Keratinocyte (primary cell): Measurements from ENCODE around the gene FRAS1. TPM values are rescaled to one million over a fixed set of nuclear protein-coding genes. Genes with fewer than 3 reads are reported as not detected.

Experiments
- DNase-seq: peaks from one replicate; pipeline ENCODE4 v3.0.0-alpha.2; 2011; ENCODE audit warnings: low read depth, missing footprints, low spot score
- FAIRE-seq: peaks from 2 replicates; lab custom pipeline; 2011; peaks lifted over from hg19 to GRCh38; lab: Jason Lieb, UNC
- H2AFZ ChIP-seq: 2 replicates; pipeline ENCODE4 v1.6.0; 2012; ENCODE audit warnings: low read length, control low read depth, inconsistent platforms; ENCODE audit not compliant: control insufficient read depth
- H3K27ac ChIP-seq: 2 replicates; pipeline ENCODE4 v1.5.1; 2011; ENCODE audit warnings: low read length; ENCODE audit not compliant: control insufficient read depth, insufficient read depth
- H3K27me3 ChIP-seq: 3 replicates; pipeline ENCODE4 v1.6.0; 2011; ENCODE audit warnings: low read length; ENCODE audit not compliant: control insufficient read depth, insufficient read depth; ENCODE audit errors: extremely low read depth
- H3K36me3 ChIP-seq, 2 experiments: 2 replicates in 1 of 2; 3 replicates in 1 of 2; pipeline ENCODE4 v1.5.1; 2011; ENCODE audit warnings: low read length in 2 of 2, mild to moderate bottlenecking in 1 of 2; ENCODE audit not compliant: control insufficient read depth in 2 of 2, insufficient read depth in 2 of 2; ENCODE audit errors: extremely low read depth in 1 of 2
- H3K4me1 ChIP-seq: 3 replicates; pipeline ENCODE4 v1.5.1; 2011; ENCODE audit warnings: low read length; ENCODE audit not compliant: control insufficient read depth, insufficient read depth; ENCODE audit errors: extremely low read depth
- H3K4me2 ChIP-seq: 3 replicates; pipeline ENCODE4 v1.6.0; 2011; ENCODE audit warnings: low read depth, low read length; ENCODE audit not compliant: control insufficient read depth, insufficient read depth; ENCODE audit errors: extremely low read depth
- H3K4me3 ChIP-seq, 3 experiments: fragments of 200-600 bp in 1 of 3; sonication (generic) in 1 of 3; 2 replicates in 2 of 3; 3 replicates in 1 of 3; pipeline ENCODE4 v1.5.1; 2011 to 2016; ENCODE audit warnings: low read length in 3 of 3, mild to moderate bottlenecking in 3 of 3, control low read depth in 2 of 3, inconsistent platforms in 1 of 3, low read depth in 1 of 3, mixed read lengths in 1 of 3, mixed run types in 1 of 3, moderate library complexity in 1 of 3; ENCODE audit not compliant: control insufficient read depth in 2 of 3, insufficient read depth in 2 of 3; ENCODE audit errors: extremely low read depth in 1 of 3
- H3K79me2 ChIP-seq: 2 replicates; pipeline ENCODE4 v1.6.0; 2012; ENCODE audit warnings: low read length; ENCODE audit not compliant: control insufficient read depth, insufficient read depth
- H3K9ac ChIP-seq: 3 replicates; pipeline ENCODE4 v1.6.0; 2011; ENCODE audit warnings: low read length; ENCODE audit not compliant: control insufficient read depth, insufficient read depth; ENCODE audit errors: extremely low read depth
- H3K9me1 ChIP-seq: 3 replicates; pipeline ENCODE4 v1.6.0; 2011; ENCODE audit warnings: low read length; ENCODE audit not compliant: control insufficient read depth, insufficient read depth; ENCODE audit errors: extremely low read depth
- H3K9me3 ChIP-seq: 2 replicates; pipeline ENCODE4 v1.5.1; 2012; ENCODE audit warnings: low read depth, low read length; ENCODE audit not compliant: control insufficient read depth
- H4K20me1 ChIP-seq: 3 replicates; pipeline ENCODE4 v1.6.0; 2011; ENCODE audit warnings: low read length; ENCODE audit not compliant: control insufficient read depth, insufficient read depth; ENCODE audit errors: extremely low read depth
- EZH2 ChIP-seq: IDR thresholded peaks from one replicate; pipeline ENCODE4 v1.6.1; 2012; ENCODE audit warnings: inconsistent platforms, mild to moderate bottlenecking, low read length, moderate library complexity
- dilution Hi-C: fragments of 300-500 bp; cut with MboI; formaldehyde crosslinking; loops from one replicate; pipeline ENCODE4 v1.7.0; 2020; ENCODE audit warnings: low sequenced_read_pairs; ENCODE audit not compliant: extremely low pct_ligation_motif_present
- polyA plus RNA-seq, 5 experiments: library from polyadenylated mRNA; depleted of rRNA in 3 of 5; stranded (reverse) in 3 of 5; stranded (forward) in 1 of 5; unstranded in 1 of 5; fragments of >200 nt; gene quantifications; 1 replicate in 1 of 5; 2 replicates in 3 of 5; 3 replicates in 1 of 5; pipeline versions ENCODE4 v1.2.1 to v1.2.3, GENCODE V29; 2011 to 2012; ENCODE audit warnings: missing spikeins in 2 of 5, low read depth in 1 of 5, low replicate concordance in 1 of 5
- TF ChIP-seq, protein P1 (sequence below), 3 experiments: IDR thresholded peaks in 1 of 3; conservative IDR thresholded peaks in 1 of 3; optimal IDR thresholded peaks in 1 of 3; 2 replicates in 2 of 3; 3 replicates in 1 of 3; pipeline versions ENCODE3 to v1.5.1; 2011; ENCODE audit warnings: low read length in 3 of 3, mild to moderate bottlenecking in 3 of 3, moderate library complexity in 2 of 3, control low read depth in 1 of 3, inconsistent platforms in 1 of 3; ENCODE audit not compliant: insufficient read depth in 2 of 3; ENCODE audit errors: extremely low read depth in 1 of 3

The FRAS1 gene
- polyA plus RNA-seq, 1 donor (not counting 4 experiments of a cell fraction or from before 2014, with no cell fraction given), result 3.5 TPM

DNA sequence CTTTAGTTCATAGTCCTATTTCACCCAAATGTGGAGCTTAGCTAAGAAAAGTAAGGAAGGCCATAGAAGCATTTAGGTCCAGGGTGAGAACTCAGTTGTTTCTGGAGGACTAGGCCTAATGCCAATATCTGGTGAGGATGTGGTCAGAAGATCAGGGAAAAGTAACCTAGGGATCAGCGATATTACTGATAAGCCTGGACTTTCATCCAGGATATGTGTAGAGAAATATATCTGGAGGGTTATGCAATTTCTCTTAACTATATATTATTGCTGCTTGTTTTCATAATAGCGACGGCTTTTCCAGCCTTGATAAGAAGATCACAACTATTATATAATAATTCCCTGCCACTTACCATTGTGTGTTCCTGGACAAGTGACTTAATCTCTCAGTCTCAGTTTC lies 81.1 kb downstream of the FRAS1 start:
- Histone ChIP-seq H3K79me2 (no peaks in the 10 kb centered on the region), H3K4me3 (no peak overlapping the region), H3K27ac (no peak overlapping the region), H4K20me1 (no peaks in the 10 kb centered on the region), H2AFZ (no peak overlapping the region), H3K9me1 (no peaks in the 10 kb centered on the region), H3K4me2 (no peak overlapping the region), H3K27me3 (no peaks in the 10 kb centered on the region), H3K36me3 (no peaks in the 10 kb centered on the region), H3K9ac (no peak overlapping the region), H3K4me1 (no peaks in the 10 kb centered on the region), H3K9me3 (no peaks in the 10 kb centered on the region)
- DNase-seq (no peak), FAIRE-seq (no peak)
- dilution Hi-C loops, result no loop called here
- TF ChIP-seq, protein P1, sequence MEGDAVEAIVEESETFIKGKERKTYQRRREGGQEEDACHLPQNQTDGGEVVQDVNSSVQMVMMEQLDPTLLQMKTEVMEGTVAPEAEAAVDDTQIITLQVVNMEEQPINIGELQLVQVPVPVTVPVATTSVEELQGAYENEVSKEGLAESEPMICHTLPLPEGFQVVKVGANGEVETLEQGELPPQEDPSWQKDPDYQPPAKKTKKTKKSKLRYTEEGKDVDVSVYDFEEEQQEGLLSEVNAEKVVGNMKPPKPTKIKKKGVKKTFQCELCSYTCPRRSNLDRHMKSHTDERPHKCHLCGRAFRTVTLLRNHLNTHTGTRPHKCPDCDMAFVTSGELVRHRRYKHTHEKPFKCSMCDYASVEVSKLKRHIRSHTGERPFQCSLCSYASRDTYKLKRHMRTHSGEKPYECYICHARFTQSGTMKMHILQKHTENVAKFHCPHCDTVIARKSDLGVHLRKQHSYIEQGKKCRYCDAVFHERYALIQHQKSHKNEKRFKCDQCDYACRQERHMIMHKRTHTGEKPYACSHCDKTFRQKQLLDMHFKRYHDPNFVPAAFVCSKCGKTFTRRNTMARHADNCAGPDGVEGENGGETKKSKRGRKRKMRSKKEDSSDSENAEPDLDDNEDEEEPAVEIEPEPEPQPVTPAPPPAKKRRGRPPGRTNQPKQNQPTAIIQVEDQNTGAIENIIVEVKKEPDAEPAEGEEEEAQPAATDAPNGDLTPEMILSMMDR (optimal IDR thresholded peaks at IDR 0.05 in 1 of 3, IDR thresholded peaks at IDR 0.05 in 1 of 3, conservative IDR thresholded peaks at IDR 0.05 in 1 of 3; ENCODE audit: extremely low read depth in 1 of 3, insufficient read depth in 2 of 3, low read length in 3 of 3), result no peak
- no peak for TF ChIP-seq EZH2

DNA sequence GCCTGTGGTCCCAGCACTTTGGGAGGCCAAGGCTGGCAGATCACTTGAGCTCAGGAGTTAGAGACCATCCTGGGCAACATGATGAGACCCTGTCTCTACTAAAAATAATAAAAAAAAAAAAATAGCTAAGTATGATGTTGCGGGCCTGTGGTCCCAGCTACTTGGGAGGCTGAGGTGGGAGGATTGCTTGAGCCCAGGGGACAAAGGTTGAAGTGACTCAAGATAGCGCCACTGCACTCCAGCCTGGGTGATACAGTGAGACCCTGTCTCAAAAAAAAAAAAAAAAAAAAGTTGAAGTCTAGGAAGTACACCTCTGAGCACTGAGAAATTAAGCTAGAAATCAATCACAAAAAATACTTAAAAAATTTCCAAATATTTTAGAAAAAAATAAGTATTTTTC lies 86.5 kb downstream of the FRAS1 start:
- TF ChIP-seq EZH2, result no peak
- TF ChIP-seq, protein P1 (optimal IDR thresholded peaks at IDR 0.05 in 1 of 3, IDR thresholded peaks at IDR 0.05 in 1 of 3, conservative IDR thresholded peaks at IDR 0.05 in 1 of 3; ENCODE audit: extremely low read depth in 1 of 3, insufficient read depth in 2 of 3, low read length in 3 of 3), result no peak
- Histone ChIP-seq H3K4me3 (no peak overlapping the region), H3K9me3 (no peaks in the 10 kb centered on the region), H3K9me1 (no peaks in the 10 kb centered on the region), H3K27ac (no peak overlapping the region), H3K9ac (no peak overlapping the region), H3K36me3 (no peaks in the 10 kb centered on the region), H3K27me3 (no peaks in the 10 kb centered on the region), H3K4me2 (no peak overlapping the region), H4K20me1 (no peaks in the 10 kb centered on the region), H3K79me2 (no peaks in the 10 kb centered on the region), H2AFZ (no peak overlapping the region), H3K4me1 (no peaks in the 10 kb centered on the region)
- no peak for FAIRE-seq
- DNase-seq, result no peak
- dilution Hi-C loops, result no loop called here
